Tibial artery (tissue), 4 donors: ENCODE measurements around the gene OR10H2.
"Not testable (repeated sequence)": the region's sequence is repeated elsewhere in the genome, so short reads cannot be mapped to it uniquely, and the experiment has no call there.

Experiments
- DNase-seq, 2 donors: peaks; one replicate each; pipeline ENCODE4 v3.0.0-alpha.2; 2019
- H3K27ac ChIP-seq, 2 donors: fragments of 200-600 bp; sonication (generic) in 1 of 2; 1 replicate in 1 of 2; 2 replicates in 1 of 2; pipeline ENCODE4 v1.5.1; 2018 to 2019; ENCODE audit warnings: mild to moderate bottlenecking in 1 of 2
- H3K27me3 ChIP-seq, 2 donors: fragments of 200-600 bp; sonication (generic) in 1 of 2; one replicate each; pipeline versions ENCODE4 v1.5.1 to v1.6.0; 2016 to 2019
- H3K36me3 ChIP-seq, 3 donors: fragments of 200-600 bp; sonication (generic) in 2 of 3; one replicate each; pipeline ENCODE4 v1.5.1; 2016 to 2019; ENCODE audit warnings: mild to moderate bottlenecking in 2 of 3
- H3K4me1 ChIP-seq, 4 donors: fragments of 200-600 bp; sonication (generic) in 2 of 4; 1 replicate in 3 of 4; 2 replicates in 1 of 4; pipeline ENCODE4 v1.5.1; 2016 to 2019
- H3K4me3 ChIP-seq, 2 donors: fragments of 200-600 bp; sonication (generic) in 1 of 2; 1 replicate in 1 of 2; 2 replicates in 1 of 2; pipeline ENCODE4 v1.5.1; 2018 to 2019; ENCODE audit warnings: mild to moderate bottlenecking in 2 of 2
- H3K9me3 ChIP-seq, 3 donors: fragments of 200-600 bp; sonication (generic) in 1 of 3; one replicate each; pipeline ENCODE4 v1.5.1; 2016 to 2019
- intact Hi-C: fragments of 100-400 bp; cut with DNase I; formaldehyde crosslinking; loops from one replicate; pipeline ENCODE4 v1.15.0; 2023; ENCODE audit warnings: low total_unique reads
- TF ChIP-seq, protein P1 (sequence below), 2 experiments: fragments of 200-600 bp in 1 of 2; fragments of 450-650 bp in 1 of 2; IDR thresholded peaks; one replicate each; pipeline ENCODE4 v1.5.1; 2017 to 2019; ENCODE audit warnings: antibody characterized with exemption in 2 of 2, mild to moderate bottlenecking in 1 of 2, moderate library complexity in 1 of 2

The OR10H2 gene, protein sequence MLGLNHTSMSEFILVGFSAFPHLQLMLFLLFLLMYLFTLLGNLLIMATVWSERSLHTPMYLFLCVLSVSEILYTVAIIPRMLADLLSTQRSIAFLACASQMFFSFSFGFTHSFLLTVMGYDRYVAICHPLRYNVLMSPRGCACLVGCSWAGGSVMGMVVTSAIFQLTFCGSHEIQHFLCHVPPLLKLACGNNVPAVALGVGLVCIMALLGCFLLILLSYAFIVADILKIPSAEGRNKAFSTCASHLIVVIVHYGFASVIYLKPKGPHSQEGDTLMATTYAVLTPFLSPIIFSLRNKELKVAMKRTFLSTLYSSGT

DNA sequence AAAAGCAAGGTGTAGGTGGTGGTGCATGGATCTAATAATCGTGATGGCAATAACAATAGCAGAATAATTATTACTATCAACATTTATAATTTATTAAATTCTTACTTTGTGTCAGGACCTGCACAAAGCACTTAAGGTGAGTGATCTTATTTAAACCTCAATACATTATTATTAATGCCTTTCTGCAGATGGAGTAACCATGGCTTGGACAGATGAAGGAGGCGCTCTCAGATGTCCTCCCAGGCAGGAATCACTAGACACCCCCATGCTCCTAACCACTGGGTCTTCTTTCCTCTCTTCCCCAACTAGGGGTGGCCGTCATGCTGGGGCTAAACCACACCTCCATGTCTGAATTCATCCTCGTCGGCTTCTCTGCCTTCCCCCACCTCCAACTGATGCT lies at the start of gene OR10H2:
Gene OR10H2, plus strand, starts transcription at position 301 of the 400 bp plus-strand sequence. Its CDS starts 20 bp downstream, at position 321.
- Histone ChIP-seq H3K36me3 (no peaks in the 10 kb centered on the region), H3K9me3 (no peaks in the 10 kb centered on the region), H3K4me3 (no peak within 1 kb of the TSS), H3K27ac (no peak within 1 kb of the TSS), H3K27me3 (peaks cover 0 to 37% of the 10 kb centered on the region in 2 donors), H3K4me1 (no peaks in the 10 kb centered on the region)
- TF ChIP-seq, protein P1, sequence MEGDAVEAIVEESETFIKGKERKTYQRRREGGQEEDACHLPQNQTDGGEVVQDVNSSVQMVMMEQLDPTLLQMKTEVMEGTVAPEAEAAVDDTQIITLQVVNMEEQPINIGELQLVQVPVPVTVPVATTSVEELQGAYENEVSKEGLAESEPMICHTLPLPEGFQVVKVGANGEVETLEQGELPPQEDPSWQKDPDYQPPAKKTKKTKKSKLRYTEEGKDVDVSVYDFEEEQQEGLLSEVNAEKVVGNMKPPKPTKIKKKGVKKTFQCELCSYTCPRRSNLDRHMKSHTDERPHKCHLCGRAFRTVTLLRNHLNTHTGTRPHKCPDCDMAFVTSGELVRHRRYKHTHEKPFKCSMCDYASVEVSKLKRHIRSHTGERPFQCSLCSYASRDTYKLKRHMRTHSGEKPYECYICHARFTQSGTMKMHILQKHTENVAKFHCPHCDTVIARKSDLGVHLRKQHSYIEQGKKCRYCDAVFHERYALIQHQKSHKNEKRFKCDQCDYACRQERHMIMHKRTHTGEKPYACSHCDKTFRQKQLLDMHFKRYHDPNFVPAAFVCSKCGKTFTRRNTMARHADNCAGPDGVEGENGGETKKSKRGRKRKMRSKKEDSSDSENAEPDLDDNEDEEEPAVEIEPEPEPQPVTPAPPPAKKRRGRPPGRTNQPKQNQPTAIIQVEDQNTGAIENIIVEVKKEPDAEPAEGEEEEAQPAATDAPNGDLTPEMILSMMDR (IDR thresholded peaks at IDR 0.05): no peak
- intact Hi-C loops: no loop called here
- no peak for DNase-seq

DNA sequence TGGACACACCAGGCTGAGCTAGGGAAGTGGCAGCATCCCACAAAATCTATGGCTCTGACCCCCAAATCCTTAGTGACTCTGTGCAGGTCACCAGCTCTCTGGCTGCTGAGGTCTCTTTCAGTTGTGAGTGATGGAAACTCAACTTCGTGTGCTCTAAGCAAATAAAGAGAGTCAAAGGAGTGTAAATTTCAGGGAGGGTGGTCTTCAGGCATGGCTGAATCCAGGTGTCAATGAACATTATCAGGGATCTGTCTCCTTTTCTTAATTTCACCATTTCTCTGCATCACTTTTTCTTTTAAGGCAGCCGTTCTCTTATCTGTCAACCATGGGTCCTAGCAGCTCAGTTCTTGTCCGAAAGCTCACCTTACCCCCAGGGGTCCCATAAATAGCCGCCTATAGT lies 48.7 kb upstream of the OR10H2 start:
- H3K36me3 ChIP-seq: peaks cover 0 to 5% (median 0%) of the 10 kb centered on the region in 3 donors
- no peak overlapping the region for H3K27ac ChIP-seq
- no peak for DNase-seq
- no peak overlapping the region for H3K4me3 ChIP-seq
- H3K4me1 ChIP-seq: no peaks in the 10 kb centered on the region
- TF ChIP-seq, protein P1 (IDR thresholded peaks at IDR 0.05): no peak
- no peaks in the 10 kb centered on the region for H3K9me3 ChIP-seq
- peaks cover 0 to 9% of the 10 kb centered on the region in 2 donors for H3K27me3 ChIP-seq
- intact Hi-C loops: no loop called here

DNA sequence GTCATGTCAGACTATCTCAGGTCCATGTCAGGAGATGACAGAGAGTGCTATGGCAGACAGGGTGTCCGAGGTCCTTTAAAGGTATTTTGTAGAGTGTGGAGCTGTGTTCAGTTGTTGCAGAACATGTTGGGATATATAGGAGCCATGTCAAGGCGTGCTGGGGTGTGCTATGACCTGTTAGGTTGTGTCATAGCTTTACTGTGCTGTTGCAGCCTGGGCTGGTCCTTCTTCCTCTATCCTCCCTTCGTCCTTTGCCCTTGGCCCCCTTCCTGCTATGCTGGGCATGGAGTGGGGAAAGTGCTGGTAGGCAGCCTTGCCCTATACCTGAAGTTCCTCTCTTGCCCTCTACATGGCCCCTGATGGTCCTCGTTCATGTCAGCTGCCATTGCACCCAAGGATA lies 48.0 kb upstream of the OR10H2 start:
- H3K36me3 ChIP-seq, DNase-seq, H3K4me1 ChIP-seq, H3K27ac ChIP-seq, H3K27me3 ChIP-seq, H3K9me3 ChIP-seq, intact Hi-C loops, H3K4me3 ChIP-seq: not testable (repeated sequence)

DNA sequence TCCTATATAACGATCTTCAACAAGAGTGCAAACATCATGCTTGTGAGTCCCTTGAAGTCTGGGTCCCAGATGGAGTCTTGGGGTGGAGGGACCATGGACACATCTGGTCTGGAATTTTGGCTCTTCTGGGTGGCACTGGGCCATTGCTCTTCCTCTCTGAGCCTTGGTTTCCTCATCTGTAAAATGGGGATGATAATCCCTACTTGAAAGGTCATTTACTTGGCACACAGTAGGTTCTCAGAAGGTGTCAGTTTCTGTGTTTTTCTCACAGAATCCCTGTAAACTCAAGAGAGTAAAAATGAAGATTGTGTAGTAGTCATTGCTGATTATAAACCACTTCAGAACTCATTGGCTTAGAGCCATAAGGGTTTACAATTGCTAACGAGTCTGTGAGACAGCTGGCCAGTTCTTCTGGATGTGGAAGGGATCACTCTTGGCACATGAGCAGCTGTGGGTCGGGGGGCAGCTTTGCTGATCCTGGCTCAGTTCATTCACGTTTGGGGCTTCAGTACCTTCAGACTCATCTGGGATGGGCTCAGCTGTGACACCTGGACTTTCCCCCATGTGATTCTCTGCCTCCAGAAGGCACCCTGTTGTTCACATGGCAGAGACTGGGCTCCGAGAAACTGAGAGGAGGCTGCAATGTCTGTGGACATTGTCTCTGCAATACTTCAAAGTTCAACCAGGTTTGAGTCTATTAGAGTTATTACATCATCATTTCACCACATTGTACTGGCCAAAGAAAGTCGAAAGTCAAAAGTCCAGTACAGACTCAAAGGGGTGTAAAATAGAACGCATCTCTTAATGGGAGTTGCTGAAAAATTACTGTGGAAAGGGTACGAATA lies 47.1 kb upstream of the OR10H2 start:
- Histone ChIP-seq H3K27ac (no peak overlapping the region), H3K4me1 (no peaks in the 10 kb centered on the region), H3K27me3 (peaks cover 0 to 9% of the 10 kb centered on the region in 2 donors), H3K4me3 (no peak overlapping the region), H3K36me3 (peaks cover 0 to 5% (median 0%) of the 10 kb centered on the region in 3 donors), H3K9me3 (no peaks in the 10 kb centered on the region)
- TF ChIP-seq, protein P1 (IDR thresholded peaks at IDR 0.05): no peak
- intact Hi-C loops: no loop called here
- no peak for DNase-seq

DNA sequence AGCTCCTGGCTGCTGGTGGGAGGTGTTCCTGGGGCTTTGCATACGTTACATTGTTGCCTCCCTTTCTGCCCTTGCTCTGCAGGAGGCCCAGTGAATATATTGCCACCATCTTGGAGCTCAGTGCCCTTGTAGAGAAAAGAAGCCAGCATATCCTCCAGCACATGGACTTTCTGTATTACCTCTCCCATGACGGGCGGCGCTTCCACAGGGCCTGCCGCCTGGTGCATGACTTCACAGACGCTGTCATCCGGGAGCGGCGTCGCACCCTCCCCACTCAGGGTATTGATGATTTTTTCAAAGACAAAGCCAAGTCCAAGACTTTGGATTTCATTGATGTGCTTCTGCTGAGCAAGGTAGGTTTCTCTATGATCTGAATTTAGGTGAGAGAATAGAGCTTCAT lies 44.4 kb upstream of the OR10H2 start:
- Histone ChIP-seq H3K4me3 (no peak overlapping the region), H3K27me3 (peaks cover 0 to 9% of the 10 kb centered on the region in 2 donors), H3K36me3 (peaks cover 0 to 13% (median 0%) of the 10 kb centered on the region in 3 donors), H3K4me1 (no peaks in the 10 kb centered on the region), H3K27ac (no peak overlapping the region), H3K9me3 (peaks cover 0 to 12% (median 11%) of the 10 kb centered on the region in 3 donors)
- no peak for DNase-seq
- TF ChIP-seq, protein P1 (IDR thresholded peaks at IDR 0.05): no peak
- intact Hi-C loops: no loop called here

DNA sequence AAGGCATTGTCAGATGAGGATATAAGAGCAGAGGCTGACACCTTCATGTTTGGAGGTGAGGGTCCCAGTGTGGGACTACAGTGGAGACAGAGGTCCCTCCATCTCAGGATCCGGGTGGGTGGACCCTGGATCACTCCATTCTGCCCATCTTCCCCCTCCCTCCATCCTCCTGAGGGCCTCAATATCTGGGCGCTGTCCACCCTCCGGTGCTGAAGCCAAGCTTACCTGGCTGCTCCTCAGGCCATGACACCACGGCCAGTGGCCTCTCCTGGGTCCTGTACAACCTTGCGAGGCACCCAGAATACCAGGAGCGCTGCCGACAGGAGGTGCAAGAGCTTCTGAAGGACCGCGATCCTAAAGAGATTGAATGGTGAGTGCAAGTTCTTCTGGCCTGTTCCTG lies 43.0 kb upstream of the OR10H2 start:
- DNase-seq: no peak
- intact Hi-C loops: no loop called here
- peaks cover 0 to 13% (median 0%) of the 10 kb centered on the region in 3 donors for H3K36me3 ChIP-seq
- no peaks in the 10 kb centered on the region for H3K4me1 ChIP-seq
- H3K27ac ChIP-seq: no peak overlapping the region
- TF ChIP-seq, protein P1 (IDR thresholded peaks at IDR 0.05): no peak
- H3K27me3 ChIP-seq: peaks cover 0 to 9% of the 10 kb centered on the region in 2 donors
- no peak overlapping the region for H3K4me3 ChIP-seq
- peaks cover 3 to 20% (median 17%) of the 10 kb centered on the region in 3 donors for H3K9me3 ChIP-seq
